Fibroblast of lung (primary cell): ENCODE measurements around the gene TWSG1.

Source experiments
- EZH2 ChIP-seq: IDR thresholded peaks from 2 replicates; pipeline ENCODE4 v1.5.1; 2012; ENCODE audit warnings: low read length, control low read depth, mild to moderate bottlenecking; ENCODE audit errors: missing control alignments
- TF ChIP-seq, protein P1 (sequence below), 2 donors: IDR thresholded peaks in 1 of 2; conservative IDR thresholded peaks in 1 of 2; 1 replicate in 1 of 2; 2 replicates in 1 of 2; pipeline ENCODE4 v1.5.1; 2011 to 2012; ENCODE audit warnings: low read length in 2 of 2, control low read depth in 1 of 2, inconsistent platforms in 1 of 2, low read depth in 1 of 2, mild to moderate bottlenecking in 1 of 2

- TF ChIP-seq, protein P1, sequence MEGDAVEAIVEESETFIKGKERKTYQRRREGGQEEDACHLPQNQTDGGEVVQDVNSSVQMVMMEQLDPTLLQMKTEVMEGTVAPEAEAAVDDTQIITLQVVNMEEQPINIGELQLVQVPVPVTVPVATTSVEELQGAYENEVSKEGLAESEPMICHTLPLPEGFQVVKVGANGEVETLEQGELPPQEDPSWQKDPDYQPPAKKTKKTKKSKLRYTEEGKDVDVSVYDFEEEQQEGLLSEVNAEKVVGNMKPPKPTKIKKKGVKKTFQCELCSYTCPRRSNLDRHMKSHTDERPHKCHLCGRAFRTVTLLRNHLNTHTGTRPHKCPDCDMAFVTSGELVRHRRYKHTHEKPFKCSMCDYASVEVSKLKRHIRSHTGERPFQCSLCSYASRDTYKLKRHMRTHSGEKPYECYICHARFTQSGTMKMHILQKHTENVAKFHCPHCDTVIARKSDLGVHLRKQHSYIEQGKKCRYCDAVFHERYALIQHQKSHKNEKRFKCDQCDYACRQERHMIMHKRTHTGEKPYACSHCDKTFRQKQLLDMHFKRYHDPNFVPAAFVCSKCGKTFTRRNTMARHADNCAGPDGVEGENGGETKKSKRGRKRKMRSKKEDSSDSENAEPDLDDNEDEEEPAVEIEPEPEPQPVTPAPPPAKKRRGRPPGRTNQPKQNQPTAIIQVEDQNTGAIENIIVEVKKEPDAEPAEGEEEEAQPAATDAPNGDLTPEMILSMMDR (conservative IDR thresholded peaks at IDR 0.05 in 1 of 2, IDR thresholded peaks at IDR 0.05 in 1 of 2; ENCODE audit: low read depth in 1 of 2, low read length in 2 of 2) = no peak
- TF ChIP-seq EZH2 = no peak
Measured at GRCh38 chr18:9441061-9441460, 106.5 kb downstream of the TWSG1 start.
